ENCODE data around the gene BOC. TPM values are rescaled to one million over a fixed set of nuclear protein-coding genes. Genes with fewer than 3 reads are reported as not detected.

Gene BOC
- total RNA-seq, result 10 to 100 TPM in 1 of 10 donors, 1 to 10 TPM in 9; 2.9 to 13.9 (median 5.4) TPM
- 1 to 10 TPM; 2.1 to 3.8 TPM for polyA plus RNA-seq
- long read RNA-seq, donor 1, partial matches to known transcripts, result 4 of 4 reads
- long read RNA-seq, donor 1, other reads (novel, unspliced or antisense), result 0 of 4 reads
- long read RNA-seq, donor 2, partial matches to known transcripts, result 3 of 4 reads
- long read RNA-seq, donor 2, other reads (novel, unspliced or antisense), result 1 of 4 reads
- long read RNA-seq, donor 3, partial matches to known transcripts, result 2 of 4 reads
- long read RNA-seq, donor 3, other reads (novel, unspliced or antisense), result 2 of 4 reads

- H3K27me3 ChIP-seq, result peaks cover 0 to 68% (median 30%) of the 10 kb centered on the region in 7 donors
- peak within 1 kb of the TSS; percentile 38 to 83 (median 70) for H3K4me3 ChIP-seq
- ATAC-seq (peak; percentile 77 to 89 (median 82)), DNase-seq (peak; percentile 38 to 46)
- intact Hi-C loops (cut with DNase I), result loop anchor here in 4 of 10 donors (2.0 to 10.0 kb wide), 6 partner anchors 57 to 159 kb away; no protein-coding TSS in a partner anchor
- WGBS, 2 donors, result 0 to 1% methylated on average over 74 to 76 of the region's 76 CpGs
- no peak for TF ChIP-seq CTCF (IDR thresholded peaks at IDR 0.05)
- no peaks in the 10 kb centered on the region for H3K9me3 ChIP-seq
- H3K4me1 ChIP-seq, result peaks cover 0 to 37% (median 4%) of the 10 kb centered on the region in 9 donors
- peaks cover 0 to 3% (median 0%) of the 10 kb centered on the region in 9 donors for H3K36me3 ChIP-seq
- peak within 1 kb of the TSS; percentile 77 to 90 (median 86) for H3K27ac ChIP-seq
These were observed at the start of gene BOC for GRCh38 chr3:113211330-113212149. Gene BOC, plus strand, starts transcription at chr3:113211557. Its CDS starts 38,246 bp downstream, at chr3:113249803.

- WGBS, 2 donors, result 83% methylated on average over 4 of the region's 4 CpGs
- DNase-seq, result no peak
- Histone ChIP-seq H3K36me3 (no peaks in the 10 kb centered on the region), H3K4me3 (no peak overlapping the region), H3K4me1 (peaks cover 0 to 10% (median 6%) of the 10 kb centered on the region in 9 donors), H3K27me3 (no peaks in the 10 kb centered on the region), H3K9me3 (peaks cover 0 to 3% (median 0%) of the 10 kb centered on the region in 11 donors), H3K27ac (no peak overlapping the region)
- no peak for TF ChIP-seq CTCF (IDR thresholded peaks at IDR 0.05)
- ATAC-seq, result no peak
- intact Hi-C loops (cut with DNase I), result no loop called here
These were observed 49.7 kb upstream of the BOC start for GRCh38 chr3:113161661-113162060.

GRCh38 chr3:113163152-113163551 lies 48.2 kb upstream of the BOC start:
- DNase-seq, result no peak
- no peak for ATAC-seq
- H3K27ac ChIP-seq, result no peak overlapping the region
- peaks cover 0 to 17% (median 14%) of the 10 kb centered on the region in 9 donors for H3K4me1 ChIP-seq
- no peak overlapping the region for H3K4me3 ChIP-seq
- H3K27me3 ChIP-seq, result no peaks in the 10 kb centered on the region
- H3K9me3 ChIP-seq, result peaks cover 0 to 2% (median 0%) of the 10 kb centered on the region in 11 donors
- intact Hi-C loops (cut with DNase I), result no loop called here
- WGBS, 2 donors, result 90 to 91% methylated on average over 6 of the region's 6 CpGs
- TF ChIP-seq CTCF (IDR thresholded peaks at IDR 0.05), result no peak
- H3K36me3 ChIP-seq, result no peaks in the 10 kb centered on the region

GRCh38 chr3:113165841-113166240 lies 45.5 kb upstream of the BOC start:
- no peaks in the 10 kb centered on the region for H3K36me3 ChIP-seq
- 75 to 78% methylated on average over 3 of the region's 3 CpGs for WGBS, 2 donors
- ATAC-seq (no peak), DNase-seq (no peak)
- H3K4me1 ChIP-seq, result peaks cover 0 to 17% (median 14%) of the 10 kb centered on the region in 9 donors
- no peaks in the 10 kb centered on the region for H3K9me3 ChIP-seq
- no peak for TF ChIP-seq CTCF (IDR thresholded peaks at IDR 0.05)
- no peak overlapping the region for H3K4me3 ChIP-seq
- no peaks in the 10 kb centered on the region for H3K27me3 ChIP-seq
- intact Hi-C loops (cut with DNase I), result no loop called here
- peak overlapping the region in 3 of 10 donors; percentile 62 to 73 (median 63) for H3K27ac ChIP-seq
